B cell (primary cell): ENCODE results near the gene GABRQ. TPM values are rescaled to one million over a fixed set of nuclear protein-coding genes. Genes with fewer than 3 reads are reported as not detected.
"Not testable (repeated sequence)": the region's sequence is repeated elsewhere in the genome, so short reads cannot be mapped to it uniquely, and the experiment has no call there.

ENCODE experiments used
- ATAC-seq: fragments of 200-7000 bp; cut with Tn5 transposase; one replicate; pipeline ENCODE4 v1.10.0; 2021; ENCODE audit warnings: low read depth, mild to moderate bottlenecking, moderate number of reproducible peaks, moderate library complexity
- CTCF ChIA-PET: fragments of 350-600 bp; sonication (Branson Sonifier 250); formaldehyde crosslinking; loops from one replicate; lab custom pipeline; 2021; ENCODE audit warnings: antibody characterized with exemption, inconsistent platforms; lab: Charles Lee
- POLR2A ChIA-PET: fragments of 350-600 bp; sonication (Branson Sonifier 250); formaldehyde crosslinking; loops from one replicate; lab custom pipeline; 2021; ENCODE audit warnings: antibody characterized with exemption; lab: Charles Lee
- DNase-seq: peaks from one replicate; pipeline ENCODE4 v3.0.0; 2013
- H2AFZ ChIP-seq: 2 replicates; pipeline ENCODE4 v1.6.1; 2012; ENCODE audit warnings: mild to moderate bottlenecking, low read depth, low read length; ENCODE audit not compliant: insufficient read depth, poor library complexity, severe bottlenecking
- H3K27ac ChIP-seq, 2 donors: 1 replicate in 1 of 2; 2 replicates in 1 of 2; pipeline ENCODE4 v1.5.1; 2012 to 2013; ENCODE audit warnings: low read length in 2 of 2, mild to moderate bottlenecking in 2 of 2, moderate library complexity in 1 of 2
- H3K27me3 ChIP-seq, 4 experiments: fragments of 200-600 bp in 1 of 4; sonication (generic) in 1 of 4; replicated peaks in 1 of 4; 1 replicate in 2 of 4; 2 replicates in 2 of 4; pipeline versions ENCODE4 v1.6.1 to v1.7.0; 2013 to 2016; ENCODE audit warnings: low read length in 3 of 4, mild to moderate bottlenecking in 2 of 4, mixed read lengths in 1 of 4, moderate library complexity in 1 of 4; ENCODE audit not compliant: insufficient read depth in 4 of 4, control insufficient read depth in 3 of 4; ENCODE audit errors: control extremely low read depth in 1 of 4
- H3K36me3 ChIP-seq, 2 experiments: replicated peaks in 1 of 2; 1 replicate in 1 of 2; 2 replicates in 1 of 2; pipeline versions ENCODE4 v1.6.1 to v1.7.1; 2013; ENCODE audit warnings: low read length in 1 of 2; ENCODE audit not compliant: insufficient read depth in 2 of 2, control insufficient read depth in 1 of 2; ENCODE audit errors: control extremely low read depth in 1 of 2, extremely low read depth in 1 of 2
- H3K4me1 ChIP-seq, 2 donors: fragments of 200-600 bp in 1 of 2; sonication (generic) in 1 of 2; 1 replicate in 1 of 2; 2 replicates in 1 of 2; pipeline versions ENCODE4 v1.5.1 to v1.6.1; 2013 to 2017; ENCODE audit warnings: low read length in 2 of 2; ENCODE audit not compliant: control insufficient read depth in 2 of 2, insufficient read depth in 2 of 2
- H3K4me2 ChIP-seq: replicated peaks from 2 replicates; pipeline ENCODE3; 2012; ENCODE audit warnings: mild to moderate bottlenecking, low read depth, low read length; ENCODE audit not compliant: poor library complexity, severe bottlenecking
- H3K4me3 ChIP-seq, 5 experiments: fragments of 200-600 bp in 1 of 5; sonication (generic) in 1 of 5; 1 replicate in 3 of 5; 2 replicates in 2 of 5; pipeline versions ENCODE4 v1.5.1 to v1.7.0; 2011 to 2016; ENCODE audit warnings: low read length in 4 of 5, mild to moderate bottlenecking in 4 of 5, low read depth in 2 of 5, control low read depth in 1 of 5, moderate library complexity in 1 of 5; ENCODE audit not compliant: insufficient read depth in 1 of 5; ENCODE audit errors: control extremely low read depth in 1 of 5, extremely low read depth in 1 of 5
- H3K79me2 ChIP-seq: fragments of 200-600 bp; sonication (generic); one replicate; pipeline ENCODE4 v1.6.0; 2016; ENCODE audit warnings: low read length; ENCODE audit not compliant: control insufficient read depth, insufficient read depth
- H3K9ac ChIP-seq: fragments of 200-600 bp; sonication (generic); 2 replicates; pipeline ENCODE4 v1.6.1; 2017; ENCODE audit warnings: mild to moderate bottlenecking, low read length, moderate library complexity
- H3K9me3 ChIP-seq, 3 donors: one replicate each; pipeline versions ENCODE4 v1.6.1 to v1.7.1; 2013; ENCODE audit warnings: low read length in 2 of 3; ENCODE audit not compliant: control insufficient read depth in 2 of 3, insufficient read depth in 1 of 3; ENCODE audit errors: control extremely low read depth in 1 of 3
- H4K20me1 ChIP-seq: 2 replicates; pipeline ENCODE4 v1.6.0; 2012; ENCODE audit warnings: mild to moderate bottlenecking, low read length; ENCODE audit not compliant: insufficient read depth, control insufficient read depth, poor library complexity, severe bottlenecking
- H3K27ac Mint-ChIP-seq: one replicate; pipeline ENCODE4 v1.8.0; 2021; ENCODE audit warnings: mixed read lengths
- H3K27me3 Mint-ChIP-seq: one replicate; pipeline ENCODE4 v1.8.0; 2021; ENCODE audit warnings: mixed read lengths
- H3K4me1 Mint-ChIP-seq: one replicate; pipeline ENCODE4 v1.8.0; 2021; ENCODE audit warnings: mixed read lengths
- H3K4me3 Mint-ChIP-seq: one replicate; pipeline ENCODE4 v1.8.0; 2021; ENCODE audit warnings: mixed read lengths
- H3K9me3 Mint-ChIP-seq: one replicate; pipeline ENCODE4 v1.8.0; 2022; ENCODE audit warnings: mixed read lengths; ENCODE audit not compliant: insufficient read depth
- WGBS: methylation state at CpG from one replicate; pipeline ENCODE4 v1.1.5; 2013; ENCODE audit warnings: missing lambda C conversion rate; ENCODE audit not compliant: insufficient coverage; 5-methylcytosine and 5-hydroxymethylcytosine counted together
- intact Hi-C: fragments of 100-400 bp; cut with micrococcal nuclease; formaldehyde crosslinking; loops from one replicate; pipeline ENCODE4 v1.10.0; 2022
- polyA plus RNA-seq: library from polyadenylated mRNA; depleted of rRNA; stranded (reverse); fragments of >200 nt; gene quantifications from 2 replicates; pipeline ENCODE4 v1.2.3, GENCODE V29; 2012
- total RNA-seq, 2 donors: library from RNA; stranded (reverse); fragments of 120-200 nt in 1 of 2; gene quantifications; 1 replicate in 1 of 2; 2 replicates in 1 of 2; pipeline versions ENCODE4 v1.2.3 to v1.2.4, GENCODE V29; 2013 to 2022

Gene GABRQ
- total and polyA plus RNA-seq, 2 donors (not counting 1 experiment from before 2014, with no cell fraction given), result not detected

DNA sequence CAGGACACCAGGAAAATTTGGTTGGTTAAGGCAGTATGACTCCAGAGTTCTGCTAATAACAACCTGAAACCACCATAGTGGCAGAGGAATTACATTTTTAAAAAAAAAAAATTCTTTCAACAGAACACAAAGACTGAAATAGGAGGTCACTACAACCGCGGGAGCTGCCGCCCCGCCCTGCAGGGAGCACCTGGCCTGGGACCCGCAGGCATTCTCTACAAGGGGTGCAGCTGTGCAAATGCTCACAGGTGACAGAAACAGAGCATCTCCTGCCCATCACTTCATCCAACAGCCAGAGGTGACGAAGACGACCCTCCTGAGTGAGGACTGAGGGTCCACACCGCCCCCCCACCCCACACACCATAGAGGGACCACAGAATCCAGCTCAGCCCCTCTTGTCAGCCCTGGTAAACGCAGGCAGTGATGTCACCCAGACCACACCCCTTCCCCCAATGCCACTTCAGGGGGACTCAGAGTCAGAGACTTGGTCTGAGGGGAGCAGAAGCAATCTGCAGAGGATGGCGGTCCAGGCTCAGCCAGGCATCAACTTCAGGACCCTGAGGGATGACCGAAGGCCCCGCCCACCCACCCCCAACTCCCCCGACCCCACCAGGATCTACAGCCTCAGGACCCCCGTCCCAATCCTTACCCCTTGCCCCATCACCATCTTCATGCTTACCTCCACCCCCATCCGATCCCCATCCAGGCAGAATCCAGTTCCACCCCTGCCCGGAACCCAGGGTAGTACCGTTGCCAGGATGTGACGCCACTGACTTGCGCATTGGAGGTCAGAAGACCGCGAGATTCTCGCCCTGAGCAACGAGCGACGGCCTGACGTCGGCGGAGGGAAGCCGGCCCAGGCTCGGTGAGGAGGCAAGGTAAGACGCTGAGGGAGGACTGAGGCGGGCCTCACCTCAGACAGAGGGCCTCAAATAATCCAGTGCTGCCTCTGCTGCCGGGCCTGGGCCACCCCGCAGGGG lies 60.5 kb downstream of the GABRQ start, which contains the start of gene MAGEA3:
TSS of gene MAGEA3 (plus strand) at position 843 of the 980 bp plus-strand sequence. CDS start 2,039 bp downstream, outside the sequence.
- DNase-seq, H3K79me2 ChIP-seq, CTCF ChIA-PET, H3K4me2 ChIP-seq, intact Hi-C loops, H3K4me3 Mint-ChIP-seq, H3K27ac Mint-ChIP-seq, H3K27me3 Mint-ChIP-seq, ATAC-seq, H3K9me3 ChIP-seq, H2AFZ ChIP-seq, H3K27ac ChIP-seq, H3K4me1 Mint-ChIP-seq, H4K20me1 ChIP-seq, H3K9ac ChIP-seq, H3K27me3 ChIP-seq, POLR2A ChIA-PET, H3K9me3 Mint-ChIP-seq, H3K4me1 ChIP-seq, H3K4me3 ChIP-seq, H3K36me3 ChIP-seq: not testable (repeated sequence)
- WGBS, result no CpG with 5 or more reads among the region's 34 CpGs

DNA sequence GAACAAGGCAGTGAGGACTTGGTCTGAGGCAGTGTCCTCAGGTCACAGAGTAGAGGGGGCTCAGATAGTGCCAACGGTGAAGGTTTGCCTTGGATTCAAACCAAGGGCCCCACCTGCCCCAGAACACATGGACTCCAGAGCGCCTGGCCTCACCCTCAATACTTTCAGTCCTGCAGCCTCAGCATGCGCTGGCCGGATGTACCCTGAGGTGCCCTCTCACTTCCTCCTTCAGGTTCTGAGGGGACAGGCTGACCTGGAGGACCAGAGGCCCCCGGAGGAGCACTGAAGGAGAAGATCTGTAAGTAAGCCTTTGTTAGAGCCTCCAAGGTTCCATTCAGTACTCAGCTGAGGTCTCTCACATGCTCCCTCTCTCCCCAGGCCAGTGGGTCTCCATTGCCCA lies 62.7 kb downstream of the GABRQ start:
- CTCF ChIA-PET, result not testable (repeated sequence)

DNA sequence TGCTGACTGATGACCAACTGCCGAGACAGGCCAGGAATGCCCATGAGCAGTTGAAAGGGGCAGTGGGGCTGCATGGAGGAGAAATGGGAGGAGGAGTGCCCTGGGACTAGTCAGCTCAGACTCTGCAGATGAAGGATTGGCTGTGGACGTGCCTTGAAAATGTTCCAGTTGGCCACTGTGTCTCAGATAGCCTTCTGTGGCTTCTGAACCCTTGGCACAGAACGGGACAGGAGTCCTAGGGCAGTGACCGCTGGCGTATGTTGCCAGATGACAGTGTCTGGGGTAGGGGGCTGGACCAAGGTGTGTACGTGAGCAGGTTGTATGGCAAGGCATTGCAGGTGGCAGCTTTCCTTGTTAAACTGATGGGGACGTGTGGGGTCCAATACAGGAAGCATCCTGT lies 68.8 kb downstream of the GABRQ start:
- H3K4me2 ChIP-seq, POLR2A ChIA-PET, H3K4me3 Mint-ChIP-seq, H4K20me1 ChIP-seq, H3K36me3 ChIP-seq, H3K27me3 Mint-ChIP-seq, DNase-seq, H3K9ac ChIP-seq, H3K4me1 ChIP-seq, ATAC-seq, H3K9me3 Mint-ChIP-seq, H3K27ac Mint-ChIP-seq, H3K27me3 ChIP-seq, H3K9me3 ChIP-seq, CTCF ChIA-PET, H3K4me1 Mint-ChIP-seq, H2AFZ ChIP-seq, H3K27ac ChIP-seq, H3K79me2 ChIP-seq, intact Hi-C loops, H3K4me3 ChIP-seq: not testable (repeated sequence)
- WGBS, result 86% methylated on average over 1 of the region's 7 CpGs

More for the DNA sequence above, 62.7 kb downstream of the GABRQ start:
- H3K4me3 Mint-ChIP-seq, DNase-seq, H3K9ac ChIP-seq, H3K9me3 ChIP-seq, H3K27me3 ChIP-seq, H4K20me1 ChIP-seq, H3K4me1 ChIP-seq, H3K79me2 ChIP-seq, H3K4me3 ChIP-seq, intact Hi-C loops, H3K36me3 ChIP-seq, H3K4me1 Mint-ChIP-seq, POLR2A ChIA-PET, H2AFZ ChIP-seq, H3K27ac ChIP-seq, H3K9me3 Mint-ChIP-seq, H3K27ac Mint-ChIP-seq, H3K27me3 Mint-ChIP-seq, ATAC-seq, H3K4me2 ChIP-seq: not testable (repeated sequence)
- no CpG with 5 or more reads among the region's 5 CpGs for WGBS
